ENCODE data around the gene CYP1A1. TPM values are rescaled to one million over a fixed set of nuclear protein-coding genes. Genes with fewer than 3 reads are reported as not detected.

The CYP1A1 gene
- total and polyA plus RNA-seq, 9 of the 15 experiments (the other 6 are each of a cell fraction or from before 2014, with no cell fraction given) = 0.04 to 0.13 (median 0.05) TPM; not detected in 5

- Histone ChIP-seq H4K20me1 (replicated peaks; ENCODE audit: control insufficient read depth, insufficient read depth, low read length) (no peaks in the 10 kb centered on the region; the same call in 1 of the 2 replicates), H3K9me3 (replicated peaks; ENCODE audit: control insufficient read depth, insufficient read depth, low read depth, low read length) (no peaks in the 10 kb centered on the region), H3K79me2 (ENCODE audit: control insufficient read depth, insufficient read depth, low read length) (no peaks in the 10 kb centered on the region), H3K36me3 (ENCODE audit: control insufficient read depth, insufficient read depth, low read length) (no peaks in the 10 kb centered on the region), H3K27me3 (ENCODE audit: control insufficient read depth in 2 of 2, insufficient read depth in 2 of 2, low read length in 2 of 2) (peaks cover 9 to 33% of the 10 kb centered on the region in 2 experiments; a peak in 3 of 5 replicates), H3K9ac (ENCODE audit: insufficient read depth in 1 of 2, low read depth in 2 of 2, low read length in 2 of 2) (no peak overlapping the region; a peak in 1 of 4 replicates), H2AFZ (ENCODE audit: low read depth, low read length) (peak overlapping the region; percentile 22; the same call in 1 of the 2 replicates), H3K4me3 (no peak overlapping the region), H3K27ac (ENCODE audit: extremely low read depth, low read depth, low read length) (no peak overlapping the region), H3K4me1 (replicated peaks in 1 of 2; ENCODE audit: control insufficient read depth in 2 of 2, insufficient read depth in 2 of 2, low read length in 2 of 2) (peaks cover 0 to 15% of the 10 kb centered on the region in 2 experiments; a peak in 1 of 5 replicates), H3K9me1 (ENCODE audit: control insufficient read depth, insufficient read depth, low read length) (no peaks in the 10 kb centered on the region), H3K4me2 (ENCODE audit: insufficient read depth, low read length) (no peak overlapping the region)
- under 1% methylated on average over 14 of the region's 15 CpGs for WGBS (ENCODE audit: insufficient coverage, low coverage, missing lambda C conversion rate)
- no TSS peak for BruUV-seq (replicated peaks)
- in situ Hi-C loops (cut with MboI) (loop anchor here (5.0 kb wide), 2 partner anchors 131 to 391 kb away; no protein-coding TSS in a partner anchor), intact Hi-C loops (cut with micrococcal nuclease) (loop anchor here (2.0 kb wide), 1 partner anchor 393 kb away; no protein-coding TSS in a partner anchor)
- TF ChIP-seq CBFB (CRISPR knock-in tag; IDR thresholded peaks at IDR 0.05) = no peak
- TF ChIP-seq, protein P1, sequence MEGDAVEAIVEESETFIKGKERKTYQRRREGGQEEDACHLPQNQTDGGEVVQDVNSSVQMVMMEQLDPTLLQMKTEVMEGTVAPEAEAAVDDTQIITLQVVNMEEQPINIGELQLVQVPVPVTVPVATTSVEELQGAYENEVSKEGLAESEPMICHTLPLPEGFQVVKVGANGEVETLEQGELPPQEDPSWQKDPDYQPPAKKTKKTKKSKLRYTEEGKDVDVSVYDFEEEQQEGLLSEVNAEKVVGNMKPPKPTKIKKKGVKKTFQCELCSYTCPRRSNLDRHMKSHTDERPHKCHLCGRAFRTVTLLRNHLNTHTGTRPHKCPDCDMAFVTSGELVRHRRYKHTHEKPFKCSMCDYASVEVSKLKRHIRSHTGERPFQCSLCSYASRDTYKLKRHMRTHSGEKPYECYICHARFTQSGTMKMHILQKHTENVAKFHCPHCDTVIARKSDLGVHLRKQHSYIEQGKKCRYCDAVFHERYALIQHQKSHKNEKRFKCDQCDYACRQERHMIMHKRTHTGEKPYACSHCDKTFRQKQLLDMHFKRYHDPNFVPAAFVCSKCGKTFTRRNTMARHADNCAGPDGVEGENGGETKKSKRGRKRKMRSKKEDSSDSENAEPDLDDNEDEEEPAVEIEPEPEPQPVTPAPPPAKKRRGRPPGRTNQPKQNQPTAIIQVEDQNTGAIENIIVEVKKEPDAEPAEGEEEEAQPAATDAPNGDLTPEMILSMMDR (IDR thresholded peaks at IDR 0.05 in 2 of 3, conservative IDR thresholded peaks at IDR 0.05 in 1 of 3; ENCODE audit: insufficient read depth in 2 of 3, low read depth in 1 of 3, low read length in 3 of 3) = peak in 1 of 3 experiments; percentile 8; a peak in 1 of 6 replicates
- no peak for DNase-seq (ENCODE audit: extremely low read depth in 1 of 4, low spot score in 3 of 4)
- POLR2A ChIA-PET = interaction anchor here (0.6 to 2.2 kb wide), 8 partner anchors 8 to 180 kb away, joined by 3 to 7 read pairs (median 3); no protein-coding TSS in a partner anchor
- ATAC-seq = no peak
- CTCF ChIA-PET (ENCODE audit: low intra/inter-chr PET ratio) = interaction anchor here (0.7 to 6.1 kb wide), 6 partner anchors 125 to 394 kb away, joined by 3 to 51 read pairs (median 6); no protein-coding TSS in a partner anchor
- FAIRE-seq = no peak
Measured at GRCh38 chr15:74768099-74768770, 42.9 kb upstream of the CYP1A1 start.
